KMS-11 (cell line): ENCODE results near the gene SPTBN1.

Experiments used
- H2AFZ ChIP-seq: fragments of 200-600 bp; sonication (generic); 2 replicates; pipeline ENCODE4 v1.6.1; 2016; ENCODE audit warnings: antibody characterized with exemption, mixed run types, low read depth
- H3K27ac ChIP-seq: fragments of 200-600 bp; sonication (generic); 2 replicates; pipeline ENCODE4 v1.6.1; 2016; ENCODE audit warnings: mild to moderate bottlenecking, mixed run types
- H3K27me3 ChIP-seq: fragments of 200-600 bp; sonication (generic); 2 replicates; pipeline ENCODE4 v1.6.1; 2017; ENCODE audit warnings: mild to moderate bottlenecking, low read depth, mixed run types, moderate library complexity; ENCODE audit not compliant: insufficient read depth
- H3K36me3 ChIP-seq: fragments of 200-600 bp; sonication (generic); 2 replicates; pipeline ENCODE4 v1.6.1; 2017; ENCODE audit warnings: mild to moderate bottlenecking, mixed run types; ENCODE audit not compliant: insufficient read depth
- H3K4me1 ChIP-seq: fragments of 200-600 bp; sonication (generic); 2 replicates; pipeline ENCODE4 v1.6.1; 2016; ENCODE audit warnings: mild to moderate bottlenecking, low read depth, mixed run types; ENCODE audit not compliant: poor library complexity, severe bottlenecking
- H3K4me2 ChIP-seq: fragments of 200-600 bp; sonication (generic); 2 replicates; pipeline ENCODE4 v1.7.0; 2016; ENCODE audit warnings: mild to moderate bottlenecking, mixed run types
- H3K4me3 ChIP-seq: fragments of 200-600 bp; sonication (generic); IDR thresholded peaks from 2 replicates; pipeline ENCODE4 v1.6.1; 2017; ENCODE audit warnings: low read depth, low read length, mixed read lengths; ENCODE audit not compliant: insufficient read depth
- H3K79me2 ChIP-seq: fragments of 200-600 bp; sonication (generic); 2 replicates; pipeline ENCODE4 v1.6.1; 2016; ENCODE audit warnings: low read depth, mixed run types; ENCODE audit not compliant: insufficient read depth
- H3K9ac ChIP-seq: fragments of 200-600 bp; sonication (generic); 2 replicates; pipeline ENCODE4 v1.6.1; 2016; ENCODE audit warnings: mild to moderate bottlenecking, mixed run types
- H4K20me1 ChIP-seq: fragments of 200-600 bp; sonication (generic); 2 replicates; pipeline ENCODE4 v1.6.1; 2016; ENCODE audit warnings: mild to moderate bottlenecking, mixed run types; ENCODE audit not compliant: insufficient read depth
- TF ChIP-seq, protein P1 (sequence below): fragments of 200-600 bp; sonication (generic); conservative IDR thresholded peaks from 2 replicates; pipeline ENCODE4 v1.6.1; 2017; ENCODE audit warnings: low read depth, mild to moderate bottlenecking, antibody characterized with exemption, low read length, moderate library complexity, mixed read lengths

The SPTBN1 gene

GRCh38 chr2:54676656-54677055, 220.5 kb downstream of the SPTBN1 start:
- TF ChIP-seq, protein P1, sequence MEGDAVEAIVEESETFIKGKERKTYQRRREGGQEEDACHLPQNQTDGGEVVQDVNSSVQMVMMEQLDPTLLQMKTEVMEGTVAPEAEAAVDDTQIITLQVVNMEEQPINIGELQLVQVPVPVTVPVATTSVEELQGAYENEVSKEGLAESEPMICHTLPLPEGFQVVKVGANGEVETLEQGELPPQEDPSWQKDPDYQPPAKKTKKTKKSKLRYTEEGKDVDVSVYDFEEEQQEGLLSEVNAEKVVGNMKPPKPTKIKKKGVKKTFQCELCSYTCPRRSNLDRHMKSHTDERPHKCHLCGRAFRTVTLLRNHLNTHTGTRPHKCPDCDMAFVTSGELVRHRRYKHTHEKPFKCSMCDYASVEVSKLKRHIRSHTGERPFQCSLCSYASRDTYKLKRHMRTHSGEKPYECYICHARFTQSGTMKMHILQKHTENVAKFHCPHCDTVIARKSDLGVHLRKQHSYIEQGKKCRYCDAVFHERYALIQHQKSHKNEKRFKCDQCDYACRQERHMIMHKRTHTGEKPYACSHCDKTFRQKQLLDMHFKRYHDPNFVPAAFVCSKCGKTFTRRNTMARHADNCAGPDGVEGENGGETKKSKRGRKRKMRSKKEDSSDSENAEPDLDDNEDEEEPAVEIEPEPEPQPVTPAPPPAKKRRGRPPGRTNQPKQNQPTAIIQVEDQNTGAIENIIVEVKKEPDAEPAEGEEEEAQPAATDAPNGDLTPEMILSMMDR = no peak
- Histone ChIP-seq H3K79me2 (no peaks in the 10 kb centered on the region), H3K4me3 (no peak overlapping the region), H3K36me3 (no peaks in the 10 kb centered on the region), H3K4me2 (no peak overlapping the region), H3K27me3 (no peaks in the 10 kb centered on the region), H2AFZ (no peak overlapping the region), H3K4me1 (peaks cover 4% of the 10 kb centered on the region), H3K27ac (no peak overlapping the region), H3K9ac (no peak overlapping the region), H4K20me1 (no peaks in the 10 kb centered on the region)

GRCh38 chr2:54677476-54678265, 221.5 kb downstream of the SPTBN1 start:
- H4K20me1 ChIP-seq = no peaks in the 10 kb centered on the region
- peaks cover 4% of the 10 kb centered on the region for H3K4me1 ChIP-seq
- TF ChIP-seq, protein P1 = no peak
- H3K27me3 ChIP-seq = no peaks in the 10 kb centered on the region
- no peaks in the 10 kb centered on the region for H3K36me3 ChIP-seq
- no peak overlapping the region for H3K9ac ChIP-seq
- H3K27ac ChIP-seq = no peak overlapping the region
- H3K4me3 ChIP-seq = no peak overlapping the region
- H2AFZ ChIP-seq = no peak overlapping the region
- no peaks in the 10 kb centered on the region for H3K79me2 ChIP-seq
- no peak overlapping the region for H3K4me2 ChIP-seq

- Histone ChIP-seq H3K4me3 (no peak overlapping the region), H3K79me2 (no peaks in the 10 kb centered on the region), H3K4me2 (no peak overlapping the region), H3K4me1 (peaks cover 4% of the 10 kb centered on the region), H4K20me1 (no peaks in the 10 kb centered on the region), H3K27ac (no peak overlapping the region), H3K36me3 (no peaks in the 10 kb centered on the region), H2AFZ (no peak overlapping the region), H3K27me3 (no peaks in the 10 kb centered on the region), H3K9ac (no peak overlapping the region)
- TF ChIP-seq, protein P1 = no peak
Measured at GRCh38 chr2:54678719-54679118, 222.6 kb downstream of the SPTBN1 start.

GRCh38 chr2:54680397-54681041, 224.4 kb downstream of the SPTBN1 start:
- Histone ChIP-seq H3K27me3 (no peaks in the 10 kb centered on the region), H3K4me1 (peaks cover 4% of the 10 kb centered on the region), H3K79me2 (no peaks in the 10 kb centered on the region), H4K20me1 (no peaks in the 10 kb centered on the region), H2AFZ (no peak overlapping the region), H3K9ac (no peak overlapping the region), H3K4me3 (no peak overlapping the region), H3K4me2 (no peak overlapping the region), H3K36me3 (no peaks in the 10 kb centered on the region), H3K27ac (no peak overlapping the region)
- TF ChIP-seq, protein P1 = no peak
